ENCODE data around the gene IL15.

The IL15 gene

GRCh38 chr4:141705048-141705746 lies 68.8 kb downstream of the IL15 start:
- DNase-seq (ENCODE audit: low read depth), result no peak

- no peak for DNase-seq (ENCODE audit: low read depth)
Measured at GRCh38 chr4:141705747-141706377, 69.5 kb downstream of the IL15 start.

DNA sequence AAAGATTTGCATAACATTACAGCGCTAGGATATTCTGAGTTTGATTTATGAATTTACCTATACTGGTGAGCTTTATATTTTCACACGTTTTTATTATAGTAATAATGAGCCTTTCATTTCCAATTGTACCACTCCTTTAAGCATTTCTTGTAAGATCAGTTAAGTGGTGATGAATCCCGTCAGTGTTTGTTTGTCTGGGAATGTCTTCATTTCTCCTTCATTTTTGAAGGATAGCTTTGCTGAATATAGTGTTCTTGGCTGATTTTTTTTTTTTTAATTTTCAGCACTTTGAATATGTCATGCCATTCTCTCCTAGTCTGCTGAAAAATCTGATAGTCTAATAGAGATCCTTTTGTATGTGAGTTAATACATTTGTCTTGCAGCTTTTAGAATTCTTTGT lies 70.1 kb downstream of the IL15 start:
- DNase-seq (ENCODE audit: low read depth), result no peak

DNA sequence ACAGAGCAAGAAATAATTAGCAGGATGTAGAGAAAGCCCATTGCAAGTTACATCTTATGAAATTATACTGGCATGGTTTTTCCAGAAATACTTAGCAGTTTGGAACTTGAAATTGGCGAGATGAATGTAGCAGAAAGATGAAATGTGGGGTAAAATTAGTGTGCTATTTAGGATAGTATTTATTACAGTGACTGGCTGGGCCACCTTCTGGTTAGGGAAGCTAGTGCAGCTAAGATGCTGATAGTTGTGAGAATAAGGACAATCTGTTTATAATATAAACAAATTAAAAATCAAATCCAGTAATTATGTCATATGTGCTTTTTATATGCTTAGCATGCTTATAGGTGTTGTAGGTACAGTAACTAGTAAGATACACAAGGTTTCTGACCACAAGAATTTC lies 74.8 kb downstream of the IL15 start:
- no peak for DNase-seq (ENCODE audit: low read depth)

DNA sequence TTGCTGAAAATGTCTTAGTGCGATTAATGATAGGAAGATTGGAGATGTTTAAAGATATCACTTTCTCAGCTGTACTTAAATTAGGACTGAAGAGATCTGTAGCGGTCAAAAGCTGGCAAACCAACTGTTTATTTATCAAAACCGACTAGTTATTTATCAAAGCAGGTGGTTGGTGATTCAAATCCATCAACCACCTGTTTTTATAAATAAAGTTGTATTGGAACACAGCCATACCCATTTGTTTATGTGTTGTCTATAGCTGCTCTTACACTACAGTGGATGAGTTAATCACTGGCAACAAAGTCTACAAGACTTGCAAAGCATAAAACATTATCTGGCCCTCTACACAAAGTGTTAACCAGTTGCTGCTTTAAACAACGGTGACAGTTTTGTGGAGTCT lies 76.8 kb downstream of the IL15 start:
- no peak for DNase-seq (ENCODE audit: low read depth)

DNA sequence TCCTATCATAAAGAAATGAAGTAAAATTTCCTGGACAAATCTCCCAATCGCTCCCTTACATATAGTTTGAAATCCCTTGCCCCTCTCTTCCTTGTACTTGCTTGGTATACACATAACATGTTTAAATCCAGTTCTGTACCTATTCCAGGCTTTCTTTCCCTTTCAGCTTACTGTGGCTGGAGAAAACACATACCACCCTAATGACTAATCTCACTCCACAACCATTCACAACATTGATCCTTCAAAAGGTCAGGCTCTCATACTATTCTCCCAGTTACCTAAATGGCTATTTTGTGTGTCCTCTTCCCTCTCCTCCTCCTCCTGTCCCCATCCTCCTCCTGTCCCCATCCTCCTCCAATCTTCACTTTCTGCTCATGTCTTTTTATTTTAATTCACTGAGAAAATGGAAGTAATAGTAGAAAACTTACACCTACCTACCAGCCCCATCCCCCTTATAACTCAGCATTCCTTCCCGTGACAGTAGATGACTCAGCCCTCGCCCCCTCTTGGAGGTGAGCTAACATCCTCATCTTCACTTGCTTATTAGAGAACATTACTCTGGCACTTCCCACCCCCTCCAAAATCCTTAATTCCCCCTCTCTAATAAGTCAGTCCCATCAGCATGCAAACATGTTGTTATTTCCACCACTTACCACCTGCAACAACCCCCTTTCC lies 77.5 kb downstream of the IL15 start:
- peak; percentile 10 for DNase-seq (ENCODE audit: low read depth)

DNA sequence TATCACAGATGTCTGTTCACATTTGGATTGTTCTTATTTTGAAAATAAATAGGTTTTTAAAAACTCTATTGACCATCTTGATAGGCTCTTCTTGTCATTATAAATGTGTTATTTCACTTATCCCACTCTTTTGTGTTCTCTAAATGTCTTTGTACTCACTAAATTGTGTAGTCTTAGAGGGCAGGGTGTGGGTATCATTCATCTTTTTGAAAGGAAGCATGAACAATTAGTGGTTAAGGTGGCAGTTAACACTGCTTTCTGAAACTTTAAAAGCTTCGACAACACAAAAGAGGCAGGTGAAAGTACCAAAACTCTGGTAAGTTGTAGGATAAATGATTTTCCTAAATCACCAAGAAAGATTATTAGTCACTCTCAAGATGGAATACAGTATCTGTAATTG lies 83.2 kb downstream of the IL15 start:
- no peak for DNase-seq (ENCODE audit: low read depth)

GRCh38 chr4:141721174-141721573 lies 84.8 kb downstream of the IL15 start:
- no peak for DNase-seq (ENCODE audit: low read depth)

GRCh38 chr4:141724646-141725045 lies 88.3 kb downstream of the IL15 start:
- DNase-seq (ENCODE audit: low read depth), result no peak

GRCh38 chr4:141727420-141727819 lies 91.0 kb downstream of the IL15 start:
- DNase-seq (ENCODE audit: low read depth), result no peak

GRCh38 chr4:141730805-141731204 lies 94.4 kb downstream of the IL15 start:
- no peak for DNase-seq (ENCODE audit: low read depth)

GRCh38 chr4:141731481-141731880 lies 95.1 kb downstream of the IL15 start:
- DNase-seq (ENCODE audit: low read depth), result no peak

GRCh38 chr4:141739636-141740035 lies 103.3 kb downstream of the IL15 start:
- no peak for DNase-seq (ENCODE audit: low read depth)

DNA sequence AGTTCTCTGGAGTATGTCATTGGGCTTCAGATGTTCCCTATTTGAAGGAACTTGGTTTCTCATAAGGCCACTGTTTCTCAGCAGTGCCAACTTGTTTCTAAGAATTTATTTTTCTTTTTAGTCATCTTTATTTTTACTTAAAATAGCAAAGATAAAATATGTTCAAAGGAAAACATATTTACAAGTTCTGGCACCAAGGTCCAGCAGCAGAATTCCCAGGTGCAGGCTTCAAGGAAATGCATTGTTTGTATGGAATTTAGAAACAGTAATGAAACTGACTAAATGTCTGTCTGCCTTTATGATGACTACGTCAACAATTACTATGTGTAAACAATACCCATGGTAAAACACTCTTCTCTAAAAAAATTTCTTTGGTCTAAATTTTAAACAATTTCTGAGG lies 109.6 kb downstream of the IL15 start:
- no peak for DNase-seq (ENCODE audit: low read depth)

DNA sequence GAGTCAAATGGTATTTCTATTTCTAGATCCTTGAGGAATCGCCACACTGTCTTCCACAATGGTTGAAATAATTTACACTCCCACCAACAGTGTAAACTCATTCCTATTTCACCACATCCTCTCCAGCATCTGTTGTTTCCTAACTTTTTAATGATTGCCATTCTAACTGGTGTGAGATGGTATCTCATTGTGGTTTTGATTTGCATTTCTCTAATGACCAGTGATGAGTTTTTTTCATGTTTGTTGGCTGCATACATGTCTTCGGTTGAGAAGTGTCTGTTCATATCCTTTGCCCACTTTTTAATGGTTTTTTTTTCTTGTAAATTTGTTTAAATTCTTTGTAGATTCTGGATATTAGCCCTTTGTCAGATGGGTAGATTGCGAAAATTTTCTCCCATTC lies 115.4 kb downstream of the IL15 start:
- DNase-seq (ENCODE audit: low read depth), result peak; percentile 55

GRCh38 chr4:141757287-141757686 lies 120.9 kb downstream of the IL15 start:
- DNase-seq (ENCODE audit: low read depth), result no peak

GRCh38 chr4:141759796-141760425 lies 123.5 kb downstream of the IL15 start:
- DNase-seq (ENCODE audit: low read depth), result no peak

- DNase-seq (ENCODE audit: low read depth), result peak; percentile 27
Measured at GRCh38 chr4:141761926-141762325, 125.5 kb downstream of the IL15 start.

DNA sequence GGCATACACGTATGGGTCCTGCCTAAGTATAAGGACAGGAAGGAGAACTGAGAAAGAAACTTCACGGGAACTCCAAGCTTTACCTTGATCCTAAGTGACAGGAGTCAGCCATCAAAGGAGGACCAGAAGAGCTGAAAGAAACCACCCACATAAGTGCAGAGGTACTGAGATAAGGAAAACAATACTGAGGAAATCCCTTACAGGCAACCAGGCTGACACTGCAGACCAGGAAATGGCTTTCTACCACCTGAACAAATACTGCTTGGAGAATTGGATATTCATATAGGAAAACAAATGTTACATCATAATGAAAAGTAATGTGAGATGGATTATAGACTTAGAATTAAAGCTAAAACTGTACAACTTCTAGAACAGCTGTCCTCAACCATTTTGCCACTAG lies 127.0 kb downstream of the IL15 start:
- DNase-seq (ENCODE audit: low read depth), result no peak

DNA sequence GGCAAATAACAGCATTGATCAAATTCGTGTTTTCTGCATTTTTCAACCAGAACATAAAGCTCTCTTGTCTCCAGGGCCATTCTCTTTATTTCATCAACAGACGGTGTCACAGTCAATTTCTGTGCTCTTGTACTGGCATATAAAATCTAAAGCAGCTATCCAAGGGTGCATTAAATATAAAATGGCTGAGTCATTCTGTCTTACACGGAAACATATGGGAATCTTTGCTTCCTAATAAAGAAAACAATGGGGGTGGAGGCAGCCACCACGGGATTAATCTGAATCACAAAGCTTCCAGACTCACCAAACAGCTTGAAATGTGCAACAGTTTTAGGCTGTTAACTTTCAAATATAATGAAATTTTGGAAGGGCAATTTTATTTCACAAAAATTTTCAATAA lies 132.6 kb downstream of the IL15 start:
- peak; percentile 58 for DNase-seq (ENCODE audit: low read depth)

- no peak for DNase-seq (ENCODE audit: low read depth)
Measured at GRCh38 chr4:141771889-141772830, 135.8 kb downstream of the IL15 start.

DNA sequence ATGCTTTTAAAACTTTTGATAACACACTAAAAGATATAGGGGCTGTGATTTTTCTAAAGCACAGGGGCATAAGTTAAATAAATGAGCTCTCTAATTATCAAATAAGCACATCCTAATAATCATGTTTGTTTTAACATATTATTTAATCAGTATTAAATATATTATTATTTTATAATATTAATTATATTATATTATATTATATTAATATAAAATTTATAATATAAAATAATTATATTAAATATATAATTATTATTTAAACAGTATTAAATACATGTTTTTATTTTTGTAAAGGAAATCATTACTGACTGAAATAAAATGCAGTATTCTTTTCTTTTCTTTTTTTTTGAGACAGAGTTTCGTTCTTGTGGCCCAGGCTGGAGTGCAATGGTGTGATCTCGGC lies 136.5 kb downstream of the IL15 start:
- no peak for DNase-seq (ENCODE audit: low read depth)

Data from GM04504 (cell line).